HEK293T (cell line): ENCODE results near the gene KREMEN1.
"Not testable (repeated sequence)": the region's sequence is repeated elsewhere in the genome, so short reads cannot be mapped to it uniquely, and the experiment has no call there.

ENCODE experiments used
- CTCF ChIA-PET: fragments of 350-600 bp; formaldehyde crosslinking; extraction: SDS; loops from one replicate; lab custom pipeline; 2021; ENCODE audit warnings: antibody characterized with exemption, inconsistent platforms; lab: Yijun Ruan, JAX
- POLR2A ChIA-PET: fragments of 350-600 bp; formaldehyde crosslinking; extraction: SDS; loops from one replicate; lab custom pipeline; 2020; ENCODE audit warnings: antibody characterized with exemption, inconsistent platforms; lab: Yijun Ruan, JAX
- DNase-seq: peaks from one replicate; pipeline ENCODE4 v3.0.0; 2012; ENCODE audit warnings: mixed read lengths; ENCODE audit errors: extremely low spot score
- ARNT ChIP-seq: fragments of 450-650 bp; IDR thresholded peaks from 2 replicates; pipeline ENCODE4 v1.6.1; 2017; ENCODE audit warnings: mild to moderate bottlenecking
- BHLHE40 ChIP-seq: fragments of 450-650 bp; IDR thresholded peaks from 2 replicates; pipeline ENCODE4 v1.6.1; 2016; ENCODE audit warnings: mild to moderate bottlenecking, moderate library complexity, borderline replicate concordance
- CTBP1 ChIP-seq: fragments of 450-650 bp; IDR thresholded peaks from 2 replicates; pipeline ENCODE4 v1.6.1; 2016; ENCODE audit warnings: borderline replicate concordance
- ELF4 ChIP-seq: fragments of 450-650 bp; IDR thresholded peaks from 2 replicates; pipeline ENCODE4 v1.6.1; 2017; ENCODE audit warnings: antibody characterized with exemption
- FOXA1 ChIP-seq: fragments of 450-650 bp; IDR thresholded peaks from 2 replicates; pipeline ENCODE4 v1.6.1; 2016; ENCODE audit warnings: mild to moderate bottlenecking
- FOXK2 ChIP-seq: fragments of 450-650 bp; IDR thresholded peaks from 2 replicates; pipeline ENCODE4 v1.6.1; 2016; ENCODE audit warnings: mild to moderate bottlenecking
- FOXM1 ChIP-seq: fragments of 450-650 bp; IDR thresholded peaks from 2 replicates; pipeline ENCODE4 v1.6.1; 2017; ENCODE audit warnings: mild to moderate bottlenecking, borderline replicate concordance
- HDGF ChIP-seq: fragments of 450-650 bp; IDR thresholded peaks from 2 replicates; pipeline ENCODE4 v1.6.1; 2017; ENCODE audit warnings: antibody characterized with exemption, borderline replicate concordance
- L3MBTL2 ChIP-seq: fragments of 450-650 bp; conservative IDR thresholded peaks from 2 replicates; pipeline ENCODE4 v1.6.1; 2016; ENCODE audit warnings: mild to moderate bottlenecking
- LEF1 ChIP-seq: fragments of 450-650 bp; IDR thresholded peaks from 2 replicates; pipeline ENCODE4 v1.6.1; 2017; ENCODE audit warnings: mild to moderate bottlenecking, borderline replicate concordance
- NFRKB ChIP-seq: fragments of 450-650 bp; IDR thresholded peaks from 2 replicates; pipeline ENCODE4 v1.6.1; 2016; ENCODE audit warnings: mild to moderate bottlenecking, moderate library complexity
- PKNOX1 ChIP-seq: fragments of 450-650 bp; IDR thresholded peaks from 2 replicates; pipeline ENCODE4 v1.6.1; 2016
- SP1 ChIP-seq: fragments of 450-650 bp; IDR thresholded peaks from 2 replicates; pipeline ENCODE4 v1.6.1; 2017
- SUZ12 ChIP-seq: fragments of 450-650 bp; IDR thresholded peaks from 2 replicates; pipeline ENCODE4 v1.6.1; 2016; ENCODE audit warnings: mild to moderate bottlenecking
- TARDBP ChIP-seq: fragments of 450-650 bp; IDR thresholded peaks from 2 replicates; pipeline ENCODE4 v1.6.1; 2016
- ZNF384 ChIP-seq: fragments of 450-650 bp; IDR thresholded peaks from 2 replicates; pipeline ENCODE4 v1.6.1; 2016

KREMEN1 gene

DNA sequence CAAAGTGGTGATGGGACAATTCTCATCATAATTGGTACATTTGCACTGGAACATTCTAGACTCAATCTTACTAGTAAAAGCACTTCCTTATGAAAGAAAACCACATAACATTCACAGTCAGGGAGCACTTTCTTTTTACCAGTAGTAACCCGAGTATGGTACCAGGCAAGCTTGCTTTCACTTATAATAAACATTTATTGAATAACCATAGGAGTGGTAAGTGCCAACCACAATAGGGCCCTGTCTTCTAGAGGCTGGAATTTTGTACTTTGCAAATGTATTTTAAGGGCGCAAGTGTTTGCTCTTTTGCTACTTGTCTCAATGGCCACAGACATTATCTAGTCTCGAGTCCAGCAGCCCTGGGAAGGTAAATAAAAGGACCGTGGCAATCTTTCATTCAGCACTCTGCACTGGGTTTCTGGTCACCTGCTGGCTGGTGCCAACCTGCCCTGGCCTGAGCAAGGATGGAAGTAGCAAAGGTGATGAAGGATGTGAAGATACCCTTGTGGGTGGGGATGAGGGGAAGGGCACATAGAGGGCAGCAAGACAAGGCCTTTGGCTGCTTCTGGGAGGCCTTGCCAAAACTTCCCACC is 35.4 kb upstream of the KREMEN1 start:
- POLR2A ChIA-PET: no interaction called here
- TF ChIP-seq L3MBTL2: no peak
- no peak for TF ChIP-seq HDGF
- TF ChIP-seq LEF1: no peak
- no peak for TF ChIP-seq CTBP1
- no peak for TF ChIP-seq NFRKB
- TF ChIP-seq BHLHE40: no peak
- no peak for TF ChIP-seq ELF4
- TF ChIP-seq FOXM1: no peak
- no peak for TF ChIP-seq ZNF384
- TF ChIP-seq TARDBP: no peak
- no peak for TF ChIP-seq FOXK2
- TF ChIP-seq SUZ12: no peak
- no peak for TF ChIP-seq SP1
- TF ChIP-seq ARNT: no peak
- no peak for TF ChIP-seq PKNOX1
- CTCF ChIA-PET: interaction anchor here (0.6 kb wide), 1 partner anchor 215 kb away, joined by 3 read pairs; no protein-coding TSS in a partner anchor
- DNase-seq: no peak

- CTCF ChIA-PET: interaction anchor here (0.6 to 2.9 kb wide), 7 partner anchors 36 to 440 kb away, joined by 3 to 23 read pairs (median 7); no protein-coding TSS in a partner anchor
- POLR2A ChIA-PET: no interaction called here
- no peak for DNase-seq
- no peak for TF ChIP-seq FOXK2
- no peak for TF ChIP-seq L3MBTL2
- TF ChIP-seq BHLHE40: no peak
- no peak for TF ChIP-seq ZNF384
- no peak for TF ChIP-seq TARDBP
Measured at GRCh38 chr22:29039148-29039547, 33.7 kb upstream of the KREMEN1 start.

DNA sequence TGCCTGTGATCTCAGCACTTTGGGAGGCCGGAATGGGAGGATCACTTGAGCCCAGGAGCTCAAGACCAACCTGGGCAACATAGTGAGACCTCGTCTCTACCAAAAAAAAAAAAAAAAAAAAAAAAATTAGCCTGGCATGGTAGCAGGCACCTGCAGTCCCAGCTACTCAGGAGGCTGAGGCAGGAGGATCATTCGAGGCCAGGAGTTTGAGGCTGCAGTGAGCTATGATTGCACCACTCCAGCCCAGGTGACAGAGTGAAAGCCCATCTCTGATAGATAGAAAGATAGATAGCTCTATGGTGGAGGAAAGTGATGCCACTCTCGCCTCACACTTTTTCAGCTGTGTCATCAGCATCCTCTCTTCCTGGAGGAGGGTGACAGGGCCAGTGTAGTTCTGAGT is 33.2 kb upstream of the KREMEN1 start:
- POLR2A ChIA-PET, DNase-seq: not testable (repeated sequence)
- CTCF ChIA-PET: interaction anchor here (0.6 to 2.9 kb wide), 8 partner anchors 35 to 440 kb away, joined by 3 to 23 read pairs (median 6); no protein-coding TSS in a partner anchor

GRCh38 chr22:29040385-29041275 is 32.2 kb upstream of the KREMEN1 start:
- no peak for TF ChIP-seq SP1
- TF ChIP-seq SUZ12: no peak
- TF ChIP-seq HDGF: no peak
- no peak for TF ChIP-seq FOXM1
- no peak for TF ChIP-seq BHLHE40
- TF ChIP-seq FOXK2: no peak
- TF ChIP-seq TARDBP: no peak
- no peak for TF ChIP-seq ARNT
- no peak for TF ChIP-seq L3MBTL2

DNA sequence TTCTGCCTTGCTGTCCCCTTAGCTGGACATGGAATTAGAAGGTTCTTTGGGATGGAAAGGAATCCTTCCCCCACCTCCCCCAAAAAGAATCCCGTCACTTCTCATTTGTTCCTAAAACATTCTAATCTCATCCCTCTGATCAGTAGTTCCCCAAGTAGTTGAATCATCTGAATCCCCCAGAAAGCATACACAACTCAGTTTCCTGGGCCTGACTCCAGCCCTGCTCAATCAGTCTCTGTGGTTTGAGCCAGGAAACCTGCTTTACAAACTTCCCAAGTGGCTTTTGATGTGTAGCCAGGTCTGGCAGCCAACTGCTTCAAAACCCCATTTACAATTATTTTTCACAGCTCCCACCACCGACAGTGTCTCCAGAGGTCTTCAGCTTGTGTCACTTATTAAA is 31.4 kb upstream of the KREMEN1 start:
- CTCF ChIA-PET: interaction anchor here (0.5 to 1.9 kb wide), 9 partner anchors 12 to 212 kb away, joined by 3 to 8 read pairs (median 5); no protein-coding TSS in a partner anchor
- TF ChIP-seq ARNT (no peak), HDGF (no peak), FOXA1 (no peak), NFRKB (no peak), PKNOX1 (no peak), ELF4 (no peak), FOXK2 (no peak), SUZ12 (no peak), FOXM1 (no peak), TARDBP (no peak), CTBP1 (no peak), SP1 (no peak), LEF1 (no peak), ZNF384 (no peak), L3MBTL2 (no peak), BHLHE40 (no peak)
- POLR2A ChIA-PET: no interaction called here

More at GRCh38 chr22:29040385-29041275, 32.2 kb upstream of the KREMEN1 start:
- CTCF ChIA-PET: interaction anchor here (0.6 to 2.9 kb wide), 22 partner anchors 9 to 441 kb away, joined by 3 to 23 read pairs (median 4); no protein-coding TSS in a partner anchor
- peak; percentile 77 for DNase-seq
- POLR2A ChIA-PET: interaction anchor here (1.0 kb wide), 1 partner anchor 240 kb away, joined by 3 read pairs; the partner anchor contains the start of gene XBP1

DNA sequence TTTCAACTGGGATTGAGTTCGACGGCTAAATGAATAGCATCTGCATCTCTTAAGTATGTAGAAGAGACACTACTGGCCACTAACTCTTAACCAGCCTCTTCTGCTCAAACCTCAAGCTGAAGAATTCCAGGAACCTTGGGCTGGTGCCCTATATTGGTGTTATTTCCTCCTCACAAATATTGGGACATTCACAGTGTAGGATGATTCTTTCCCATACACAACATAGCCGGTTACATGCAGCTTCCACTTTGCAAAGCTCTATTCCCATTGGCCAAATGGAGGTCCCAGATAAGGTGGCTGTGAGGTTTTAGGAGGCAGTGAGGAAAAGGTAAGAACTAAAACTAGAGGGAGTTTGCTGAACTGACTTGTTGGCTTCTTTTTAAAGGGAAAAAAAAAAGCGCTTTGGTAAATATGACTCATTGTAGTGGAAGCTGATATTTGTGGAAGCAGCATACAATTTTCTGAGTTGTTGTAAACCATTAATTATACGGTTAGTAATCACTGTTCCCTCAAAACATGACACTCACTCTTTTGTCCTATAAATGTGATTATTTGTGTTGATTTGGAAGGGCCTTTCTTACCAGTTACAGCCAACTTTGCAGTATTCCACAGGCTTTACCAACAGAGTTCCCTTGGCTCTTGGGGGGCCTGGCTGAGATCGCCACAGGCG is 28.8 kb upstream of the KREMEN1 start:
- CTCF ChIA-PET: no interaction called here
- POLR2A ChIA-PET: no interaction called here
- no peak for TF ChIP-seq PKNOX1
- TF ChIP-seq ELF4: no peak
- TF ChIP-seq TARDBP: no peak
- TF ChIP-seq LEF1: no peak
- no peak for TF ChIP-seq SUZ12
- no peak for TF ChIP-seq CTBP1
- no peak for TF ChIP-seq FOXK2
- TF ChIP-seq BHLHE40: no peak
- no peak for DNase-seq

More for the DNA sequence above, 31.4 kb upstream of the KREMEN1 start:
- no peak for DNase-seq
